ENCODE data around the gene CARD16.
"Not testable (repeated sequence)": the region's sequence is repeated elsewhere in the genome, so short reads cannot be mapped to it uniquely, and the experiment has no call there.

The CARD16 gene

DNA sequence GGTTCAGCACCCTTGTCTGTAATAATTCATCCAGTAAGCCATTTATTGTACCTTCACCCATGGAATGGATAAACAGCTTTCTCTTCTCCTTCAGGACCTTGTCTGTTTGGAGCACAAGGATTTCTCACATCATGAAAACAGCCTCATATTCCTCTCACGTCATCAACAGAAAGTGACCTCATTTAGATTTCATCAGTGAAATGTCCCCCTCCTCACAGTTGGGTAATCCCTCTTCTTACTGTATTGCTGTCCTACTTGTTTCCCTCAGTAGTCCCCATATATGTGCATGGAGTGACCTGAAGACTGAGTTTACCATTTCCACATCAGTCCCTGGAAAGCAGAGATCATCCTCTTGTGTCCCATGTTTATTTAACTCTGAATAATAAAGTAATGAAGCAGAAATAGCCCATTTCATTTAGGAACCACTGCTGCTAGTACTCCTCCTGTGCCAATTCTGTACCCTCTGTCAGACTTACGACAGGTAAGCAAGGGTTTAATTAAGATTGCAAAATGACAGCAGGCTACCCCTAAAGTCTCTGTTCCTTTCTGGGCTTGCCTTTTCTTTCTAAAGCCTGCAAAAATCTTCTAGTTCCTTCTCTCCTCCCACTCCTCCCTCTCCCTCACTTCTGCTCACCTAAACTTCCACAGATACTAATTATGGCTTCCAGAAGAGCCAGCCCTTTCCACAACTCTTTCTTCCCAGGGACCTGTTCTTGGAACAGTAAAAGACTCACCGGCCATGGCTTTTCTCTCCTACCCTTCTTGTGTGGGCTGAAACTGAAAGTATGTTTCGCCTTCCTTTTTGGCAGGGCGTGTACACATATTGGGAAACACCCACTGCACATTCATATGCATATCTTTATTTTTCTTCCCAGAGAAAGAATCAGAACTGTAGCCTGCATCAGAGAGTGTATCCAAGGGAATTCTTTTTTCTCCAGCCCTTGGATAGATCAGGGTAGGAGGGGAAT lies at the start of gene CARD16:
TSS of gene CARD16 (minus strand) at position 779 of the 968 bp plus-strand sequence. CDS start at position 741, 38 bp downstream.
- DNase-seq (ENCODE audit: low spot score), result peak; percentile 17

DNA sequence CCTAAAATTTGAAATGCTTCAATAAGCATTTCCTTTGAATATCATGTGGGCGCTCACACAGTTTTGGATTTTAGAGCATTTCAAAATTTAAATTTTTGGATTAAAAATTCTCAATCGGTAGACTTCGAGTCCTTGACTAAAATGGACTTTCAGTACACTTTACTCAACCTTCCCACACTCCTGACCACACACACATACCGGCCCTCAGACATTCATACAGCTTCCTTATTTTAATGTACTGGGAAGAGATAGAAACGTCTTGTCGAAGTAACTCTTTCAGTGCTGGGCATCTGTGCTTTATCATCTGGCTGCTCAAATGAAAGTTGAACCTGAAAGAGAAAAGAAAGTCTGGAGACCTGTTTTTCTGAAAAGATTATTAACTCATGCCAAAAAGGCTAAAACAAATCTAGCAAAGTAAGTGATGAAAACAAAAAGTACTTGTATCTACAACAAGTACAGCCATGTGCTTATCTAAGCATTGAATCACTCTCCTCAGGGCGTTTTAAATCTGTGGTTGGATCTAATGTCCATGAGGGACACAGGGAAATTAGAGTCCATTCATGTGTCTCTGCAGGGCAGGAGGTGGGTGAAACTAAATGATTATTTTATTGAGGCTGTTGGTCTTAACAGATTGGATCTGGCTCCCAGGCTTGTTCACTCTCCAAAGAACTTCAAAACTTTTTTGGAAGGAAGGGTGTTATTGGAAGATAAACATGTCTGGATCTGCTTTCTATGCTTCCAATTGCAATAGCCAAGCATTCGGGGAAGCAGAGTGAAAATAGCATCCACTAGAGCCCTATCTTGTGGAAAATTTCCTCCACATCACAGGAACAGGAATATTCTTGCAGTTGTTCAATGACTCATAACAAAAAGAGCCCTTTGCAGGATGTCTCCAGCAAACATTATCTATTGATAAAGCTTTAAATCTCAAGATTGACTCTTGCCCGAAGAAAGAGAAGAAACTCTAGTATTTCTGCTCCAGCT lies 47.4 kb upstream of the CARD16 start:
- peak; percentile 40 for DNase-seq (ENCODE audit: low spot score)

DNA sequence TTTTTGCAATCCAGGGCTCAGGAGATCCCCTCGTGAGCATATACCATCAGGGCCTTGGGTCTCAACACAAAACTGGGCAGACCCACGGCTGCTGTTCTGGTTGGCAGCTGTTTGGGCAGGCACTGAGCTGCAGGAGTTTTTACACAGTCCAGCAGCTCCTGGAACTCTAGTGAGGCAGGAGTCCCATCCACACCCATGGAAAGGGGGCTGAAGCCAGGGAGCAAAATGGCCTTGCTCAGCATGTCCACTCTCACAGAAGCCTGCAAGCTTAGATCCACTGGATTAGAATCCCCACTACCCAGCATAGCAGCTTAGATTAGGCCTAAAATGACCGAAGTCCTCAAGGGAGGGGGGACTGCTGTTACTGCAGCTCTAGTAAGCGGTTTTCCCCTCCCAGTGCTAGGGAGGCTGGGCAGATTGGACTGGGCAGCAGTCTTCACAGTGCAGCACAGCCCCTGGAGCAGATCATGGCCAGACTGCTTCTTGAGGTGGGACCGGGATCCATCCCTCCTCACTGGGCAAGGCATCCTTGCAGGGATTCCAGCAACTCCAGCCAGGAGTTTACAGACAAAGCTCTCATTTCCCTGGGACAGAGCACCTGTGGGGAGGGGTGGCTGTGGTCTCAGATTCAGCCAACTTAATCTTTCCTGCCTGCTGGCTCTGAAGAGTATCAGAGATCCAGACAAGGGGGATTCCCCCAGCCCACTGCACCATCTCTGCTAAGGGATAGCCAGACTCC lies 36.4 kb upstream of the CARD16 start:
- DNase-seq (ENCODE audit: low spot score), result no peak

DNA sequence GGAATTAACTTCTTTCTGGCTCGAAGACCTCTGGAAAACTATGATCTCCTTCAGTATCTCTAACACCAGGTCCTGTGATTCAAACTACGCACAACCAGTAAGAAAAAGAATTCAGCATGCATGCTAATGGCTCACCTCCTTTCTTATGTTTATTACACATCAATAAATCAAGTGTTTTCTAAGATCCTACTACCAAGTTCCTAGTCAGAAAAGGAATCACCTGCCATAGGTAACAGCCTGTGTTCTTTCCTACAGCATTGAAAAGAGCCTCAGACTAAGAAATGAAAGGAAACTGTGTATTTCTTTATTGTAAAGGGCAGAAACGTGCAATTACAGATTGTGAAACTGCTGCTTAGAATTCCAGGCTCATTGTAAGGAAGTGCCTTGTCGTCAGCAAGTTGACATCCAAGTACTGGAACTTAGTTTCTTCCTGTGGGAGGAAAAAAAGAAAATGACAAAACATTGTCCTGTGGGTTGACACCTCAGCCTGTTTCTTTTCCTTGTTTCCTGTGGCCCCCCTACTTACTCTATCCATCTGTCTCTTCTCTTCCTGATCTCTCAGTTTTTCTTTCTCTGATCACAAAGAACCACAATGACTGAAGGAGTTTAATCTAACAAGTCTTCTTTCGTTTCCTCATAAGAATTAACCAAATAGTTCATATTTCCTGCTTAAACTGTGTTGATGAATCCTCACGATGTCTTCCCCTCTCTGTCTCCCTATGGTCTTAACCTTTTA lies 35.2 kb upstream of the CARD16 start:
- not testable (repeated sequence) for DNase-seq (ENCODE audit: low spot score)

- DNase-seq (ENCODE audit: low spot score), result no peak
These were observed 33.1 kb upstream of the CARD16 start for GRCh38 chr11:105078283-105078682.

DNA sequence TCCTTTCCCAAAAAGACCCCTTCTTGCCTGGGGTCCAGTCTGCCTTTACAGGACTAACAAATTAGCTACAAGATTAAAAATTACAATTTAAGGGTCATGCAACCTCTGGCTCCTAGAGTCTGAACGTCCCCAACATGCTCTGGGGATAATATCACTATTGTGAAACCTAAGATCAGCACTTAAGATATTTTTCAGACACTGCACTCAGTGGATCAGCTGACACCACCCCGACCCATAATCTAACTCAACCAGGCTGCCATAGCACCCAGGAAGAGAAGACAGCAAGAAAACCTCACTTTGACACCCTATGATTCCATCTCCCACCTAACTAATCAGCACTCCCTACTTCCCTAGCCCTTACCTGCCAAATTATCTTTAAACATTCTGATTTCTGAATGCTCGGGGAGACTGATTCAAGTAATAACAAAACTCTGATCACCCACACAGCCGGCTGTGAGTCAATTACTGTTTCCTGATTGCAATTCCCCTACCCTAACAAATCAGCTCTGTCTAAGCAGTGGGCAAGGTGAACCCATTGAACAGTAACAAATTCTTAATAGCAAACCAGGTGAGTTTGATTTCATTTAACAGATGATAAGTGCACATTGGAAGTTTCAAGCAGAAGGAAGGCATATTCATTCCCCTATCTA lies 32.1 kb upstream of the CARD16 start:
- DNase-seq (ENCODE audit: low spot score), result not testable (repeated sequence)

GRCh38 chr11:105074166-105074530 lies 29.0 kb upstream of the CARD16 start:
- no peak for DNase-seq (ENCODE audit: low spot score)

DNA sequence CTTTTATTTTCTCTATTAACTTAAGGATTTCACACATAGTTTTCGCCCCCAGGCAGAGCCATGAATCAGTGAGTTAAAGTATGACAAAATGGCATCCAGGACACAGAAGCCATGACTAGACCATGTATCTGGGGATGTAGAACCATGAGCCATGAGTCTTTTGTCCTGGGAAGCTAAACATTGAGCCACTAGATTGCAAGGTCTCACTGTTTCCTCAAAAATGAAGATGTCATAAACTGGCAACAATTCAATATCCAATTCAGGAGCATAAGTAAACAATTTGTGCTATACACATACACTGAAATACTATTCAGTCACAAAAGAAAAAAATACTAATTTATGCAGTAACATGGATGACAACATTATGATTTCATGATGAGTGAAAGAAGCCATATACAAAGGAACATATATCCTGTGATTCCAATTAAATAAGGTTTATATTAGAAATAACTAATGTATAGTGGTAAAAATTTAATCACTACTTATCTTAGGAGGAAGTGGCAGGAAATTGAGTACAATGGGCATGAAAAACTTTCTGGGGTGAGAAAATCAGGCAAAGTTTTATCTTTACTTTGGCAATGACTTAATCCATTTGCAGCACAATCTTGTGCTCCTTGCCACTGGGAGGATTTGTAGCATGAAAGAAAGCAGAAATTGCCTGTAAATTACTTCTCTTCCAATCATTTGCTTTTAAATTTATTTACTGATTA lies 28.5 kb upstream of the CARD16 start:
- DNase-seq (ENCODE audit: low spot score), result no peak

- DNase-seq (ENCODE audit: low spot score), result not testable (repeated sequence)
These were observed 26.9 kb upstream of the CARD16 start for GRCh38 chr11:105072080-105072479.

- no peak for DNase-seq (ENCODE audit: low spot score)
These were observed 26.1 kb upstream of the CARD16 start for GRCh38 chr11:105071089-105071732.

- DNase-seq (ENCODE audit: low spot score), result no peak
These were observed 25.2 kb upstream of the CARD16 start for GRCh38 chr11:105070306-105070705.

GRCh38 chr11:105069749-105070148 lies 24.6 kb upstream of the CARD16 start:
- not testable (repeated sequence) for DNase-seq (ENCODE audit: low spot score)

- not testable (repeated sequence) for DNase-seq (ENCODE audit: low spot score)
These were observed 18.3 kb upstream of the CARD16 start for GRCh38 chr11:105063245-105063941.

GRCh38 chr11:105057432-105057831 lies 12.3 kb upstream of the CARD16 start:
- no peak for DNase-seq (ENCODE audit: low spot score)

GRCh38 chr11:105056446-105056845 lies 11.3 kb upstream of the CARD16 start:
- no peak for DNase-seq (ENCODE audit: low spot score)

GRCh38 chr11:105054723-105055493 lies 9.8 kb upstream of the CARD16 start:
- DNase-seq (ENCODE audit: low spot score), result no peak

GRCh38 chr11:105052487-105052886 lies 7.4 kb upstream of the CARD16 start:
- DNase-seq (ENCODE audit: low spot score), result no peak

DNA sequence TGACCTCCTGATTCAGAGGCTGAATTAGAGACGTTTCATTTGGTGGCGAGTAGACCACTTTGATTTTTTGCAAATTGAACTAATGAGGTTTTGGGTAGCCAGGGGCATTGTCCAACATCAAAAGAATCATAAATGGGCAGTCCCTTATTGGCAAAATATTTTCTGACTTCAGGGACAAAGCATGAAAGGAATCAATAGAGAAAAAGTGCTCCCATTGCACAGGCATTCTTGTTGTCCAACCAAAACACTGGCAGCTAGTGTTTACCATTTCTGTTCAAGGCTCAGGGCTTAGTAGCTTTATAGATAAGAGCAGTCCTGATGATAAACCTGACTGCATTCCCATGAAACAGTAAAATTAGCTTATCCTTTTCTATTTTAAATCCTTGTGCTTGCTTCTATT lies 6.4 kb upstream of the CARD16 start:
- no peak for DNase-seq (ENCODE audit: low spot score)
